HG03469 (cell line): ENCODE results near the gene IRF1.
"Not testable (repeated sequence)": the region's sequence is repeated elsewhere in the genome, so short reads cannot be mapped to it uniquely, and the experiment has no call there.

Source experiments
- ATAC-seq: cut with Tn5 transposase; IDR thresholded peaks from one replicate; pipeline ENCODE4 v1.9.1; 2021; ENCODE audit warnings: mild to moderate bottlenecking, moderate library complexity, moderate number of reproducible peaks; ENCODE audit not compliant: unreplicated experiment

Gene IRF1, protein sequence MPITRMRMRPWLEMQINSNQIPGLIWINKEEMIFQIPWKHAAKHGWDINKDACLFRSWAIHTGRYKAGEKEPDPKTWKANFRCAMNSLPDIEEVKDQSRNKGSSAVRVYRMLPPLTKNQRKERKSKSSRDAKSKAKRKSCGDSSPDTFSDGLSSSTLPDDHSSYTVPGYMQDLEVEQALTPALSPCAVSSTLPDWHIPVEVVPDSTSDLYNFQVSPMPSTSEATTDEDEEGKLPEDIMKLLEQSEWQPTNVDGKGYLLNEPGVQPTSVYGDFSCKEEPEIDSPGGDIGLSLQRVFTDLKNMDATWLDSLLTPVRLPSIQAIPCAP

GRCh38 chr5:132490484-132491367, at the start of gene IRF1:
Gene IRF1, minus strand, starts transcription at chr5:132490773. Its CDS starts 1,295 bp downstream, at chr5:132489478.
- ATAC-seq, result peak; percentile 75

DNA sequence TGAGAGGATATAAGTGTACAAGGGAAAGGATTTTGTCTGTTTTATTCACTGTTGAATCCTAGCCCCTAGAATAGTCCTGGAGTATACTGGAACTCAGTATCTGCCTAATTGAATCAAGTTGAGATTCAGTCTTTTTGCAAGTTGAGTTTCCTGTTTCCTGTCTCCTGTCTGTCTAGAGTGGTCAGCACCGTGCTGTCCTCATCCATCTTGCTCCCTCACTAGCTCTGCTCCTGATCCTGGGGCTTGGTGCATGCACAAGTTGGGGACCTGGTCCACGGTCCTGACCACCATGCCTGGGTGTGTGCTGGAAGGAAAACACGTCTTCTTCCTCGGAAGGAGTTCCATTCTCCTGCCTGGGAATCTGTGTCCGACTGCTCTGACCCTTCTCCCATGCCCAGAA, 49.6 kb upstream of the IRF1 start:
- ATAC-seq, result no peak

DNA sequence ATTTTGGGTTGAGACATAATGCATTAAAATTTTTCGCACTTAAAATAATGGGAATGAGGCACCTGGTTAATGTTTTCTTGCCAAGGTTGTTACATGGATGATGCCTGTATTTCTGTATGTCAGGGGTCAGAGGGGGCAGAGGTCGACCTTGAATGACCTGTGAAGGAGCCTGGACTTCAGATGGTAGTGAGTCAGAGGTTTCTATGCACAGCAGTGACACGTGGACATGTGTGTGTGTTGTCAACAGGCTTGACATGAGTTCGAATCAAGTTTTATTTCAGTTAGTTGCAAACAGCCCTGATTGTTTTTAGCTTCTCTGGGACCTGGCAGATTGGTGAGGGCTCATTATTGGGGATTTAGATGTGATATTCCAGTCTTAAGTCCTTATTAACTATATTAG, 49.1 kb upstream of the IRF1 start:
- no peak for ATAC-seq

- ATAC-seq, result no peak
Observed at GRCh38 chr5:132530946-132531345, 40.4 kb upstream of the IRF1 start.

DNA sequence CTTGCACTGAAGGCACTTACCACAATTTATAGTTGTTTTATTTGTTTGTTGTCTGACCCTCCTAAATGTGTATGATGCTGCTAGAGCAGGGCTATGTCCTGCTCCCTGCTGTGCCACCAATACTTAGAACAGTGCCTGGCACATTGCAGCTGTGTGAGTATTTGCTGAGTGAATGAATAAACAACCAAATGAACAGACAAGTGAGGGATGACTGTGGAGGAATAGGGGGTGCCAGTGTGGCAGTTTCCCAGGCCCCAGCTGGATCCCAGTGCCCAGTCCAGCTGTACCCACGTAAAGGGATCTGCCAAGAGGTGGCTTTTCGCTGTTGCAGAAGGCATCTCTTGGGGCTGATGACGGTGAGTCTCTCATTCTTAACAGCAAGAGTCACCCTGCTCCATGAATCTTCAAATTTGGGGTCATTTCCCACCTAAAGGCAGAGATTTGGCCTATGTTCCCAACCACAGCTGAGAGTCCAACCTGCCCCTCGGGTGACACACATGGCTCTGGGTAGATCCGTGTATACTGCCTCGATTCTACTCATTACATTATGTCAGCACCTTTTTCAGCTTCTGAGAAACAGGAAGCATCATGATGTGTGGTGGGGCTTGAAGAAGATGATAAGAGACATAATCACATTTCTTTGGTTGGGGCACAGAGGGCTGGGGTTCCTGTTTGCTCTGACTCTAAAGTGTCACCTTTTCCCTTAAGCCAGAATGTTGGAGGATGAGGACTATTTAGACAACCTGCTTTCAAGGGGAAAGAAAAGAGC, 38.5 kb upstream of the IRF1 start:
- ATAC-seq, result no peak

GRCh38 chr5:132528021-132528420, 37.4 kb upstream of the IRF1 start:
- no peak for ATAC-seq

DNA sequence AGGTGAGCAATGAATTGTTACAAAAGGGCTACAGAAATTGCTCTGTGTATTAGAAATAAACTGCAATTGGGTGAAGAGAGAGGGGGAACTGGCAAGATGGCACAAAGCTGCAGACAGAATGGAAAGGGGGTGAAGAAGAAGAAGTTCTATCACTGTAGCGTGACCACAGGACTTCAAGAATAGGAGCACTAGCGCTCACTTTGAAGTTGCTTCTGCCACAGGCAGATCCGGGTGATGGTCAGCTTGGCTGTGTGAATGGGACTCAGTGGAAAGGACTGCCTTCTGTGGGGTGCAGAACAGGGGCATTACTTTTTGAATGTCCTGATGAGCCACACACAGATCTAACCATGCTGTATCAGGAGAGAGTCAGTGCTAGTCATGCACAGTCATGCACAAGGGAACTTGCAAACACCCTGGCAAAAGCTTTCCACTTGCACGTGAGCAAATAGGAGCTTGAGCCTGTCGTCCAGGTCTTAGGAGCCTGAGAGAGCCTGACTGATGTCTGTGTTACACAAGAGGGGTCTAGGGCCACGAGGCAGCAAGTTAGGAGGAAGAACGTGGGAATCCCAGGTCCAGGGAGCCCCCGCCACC, 36.5 kb upstream of the IRF1 start:
- no peak for ATAC-seq

DNA sequence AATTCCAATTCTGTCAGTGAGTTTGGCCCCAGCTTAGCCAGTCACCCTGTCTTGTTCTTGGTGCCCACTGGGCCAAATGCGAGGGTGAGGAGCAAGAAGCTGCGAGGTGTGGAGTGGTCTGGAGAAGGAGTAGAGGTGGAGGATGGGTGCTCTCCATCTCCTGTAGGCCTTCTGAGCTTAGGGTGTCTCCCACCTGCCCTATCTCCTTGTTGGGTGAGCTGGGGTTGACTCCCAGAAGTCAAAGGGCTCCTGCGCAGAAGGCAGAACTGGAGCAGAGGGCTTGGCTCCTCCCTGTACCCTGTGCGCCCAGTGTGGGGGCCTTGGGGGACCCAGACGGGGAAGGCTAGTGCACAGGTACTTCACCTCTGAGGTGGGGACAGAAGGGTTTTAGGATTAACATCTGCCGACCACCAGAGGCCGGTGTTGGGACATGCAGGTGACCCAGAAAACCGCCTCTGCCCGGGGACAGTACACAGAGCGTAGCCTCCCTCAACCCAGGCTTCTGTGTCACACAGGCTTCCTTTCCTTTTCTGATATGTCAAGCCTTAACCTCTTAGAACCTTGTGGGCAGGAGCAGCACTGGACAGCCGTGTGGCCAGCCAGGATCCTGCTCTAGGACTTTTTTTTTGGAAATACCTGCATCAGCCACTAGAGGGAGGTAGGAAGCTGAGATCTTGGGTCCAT, 35.9 kb upstream of the IRF1 start:
- no peak for ATAC-seq

DNA sequence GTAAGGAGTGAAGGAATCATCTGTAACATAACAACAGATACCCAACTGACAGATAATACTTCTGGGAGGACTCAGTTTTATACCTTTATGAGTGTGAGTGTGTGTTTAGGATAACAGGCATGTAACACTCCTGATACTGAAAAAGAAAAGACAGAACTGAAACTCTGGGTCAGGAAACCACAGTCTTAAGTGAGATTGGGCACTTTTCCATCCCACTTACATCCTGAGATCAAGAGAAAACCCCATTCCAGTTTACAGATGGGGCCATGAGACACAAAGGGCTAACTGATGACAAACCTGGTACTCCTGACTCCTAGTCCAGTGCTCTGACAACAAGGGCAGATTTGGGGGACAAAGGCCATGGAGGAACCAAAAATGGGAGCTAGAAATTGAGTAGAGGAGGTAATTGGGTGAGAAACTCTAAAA, 34.7 kb upstream of the IRF1 start:
- peak; percentile 54 for ATAC-seq

- not testable (repeated sequence) for ATAC-seq
Observed at GRCh38 chr5:132524877-132525276, 34.3 kb upstream of the IRF1 start.

DNA sequence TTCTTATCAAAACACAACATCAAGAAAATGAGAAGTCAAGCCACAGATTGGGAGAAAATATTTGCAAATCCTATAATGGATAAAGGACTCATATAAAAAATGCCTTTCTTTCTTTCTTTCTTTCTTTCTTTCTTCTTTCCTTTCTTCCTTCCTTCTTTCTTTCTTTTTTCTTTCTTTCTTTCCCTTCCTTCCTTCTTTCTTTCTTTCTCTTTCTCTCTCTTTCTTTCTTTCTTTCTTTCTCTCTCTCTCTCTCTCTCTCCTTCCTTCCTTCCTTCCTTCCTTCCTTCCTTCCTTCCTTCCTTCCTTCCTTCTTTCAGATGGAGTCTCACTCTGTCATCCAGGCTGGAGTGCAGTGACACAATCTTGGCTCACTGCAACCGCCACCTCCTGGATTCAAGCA, 31.5 kb upstream of the IRF1 start:
- ATAC-seq, result not testable (repeated sequence)

DNA sequence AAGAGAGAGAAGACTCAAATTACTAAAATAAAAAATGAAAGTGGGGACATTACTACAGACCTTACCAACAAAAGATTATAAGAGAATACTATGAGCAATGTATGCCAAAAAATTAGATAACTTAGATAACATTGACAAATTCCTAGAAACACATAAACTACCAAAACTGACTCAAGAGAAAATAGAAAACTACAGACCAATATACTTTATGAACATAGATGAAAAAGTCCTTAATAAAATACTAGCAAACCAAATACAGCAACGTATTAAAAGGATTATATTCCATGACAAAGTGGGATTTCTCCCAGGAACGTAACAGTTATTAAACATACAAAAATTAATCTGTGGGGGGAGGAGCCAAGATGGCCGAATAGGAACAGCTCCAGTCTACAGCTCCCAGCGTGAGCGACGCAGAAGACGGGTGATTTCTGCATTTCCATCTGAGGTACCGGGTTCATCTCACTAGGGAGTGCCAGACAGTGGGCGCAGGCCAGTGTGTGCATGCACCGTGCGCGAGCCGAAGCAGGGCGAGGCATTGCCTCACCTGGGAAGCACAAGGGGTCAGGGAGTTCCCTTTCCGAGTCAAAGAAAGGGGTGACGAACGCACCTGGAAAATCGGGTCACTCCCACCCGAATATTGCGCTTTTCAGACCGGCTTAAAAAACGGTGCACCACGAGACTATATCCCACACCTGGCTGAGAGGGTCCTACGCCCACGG, 23.2 kb upstream of the IRF1 start:
- ATAC-seq, result not testable (repeated sequence)

DNA sequence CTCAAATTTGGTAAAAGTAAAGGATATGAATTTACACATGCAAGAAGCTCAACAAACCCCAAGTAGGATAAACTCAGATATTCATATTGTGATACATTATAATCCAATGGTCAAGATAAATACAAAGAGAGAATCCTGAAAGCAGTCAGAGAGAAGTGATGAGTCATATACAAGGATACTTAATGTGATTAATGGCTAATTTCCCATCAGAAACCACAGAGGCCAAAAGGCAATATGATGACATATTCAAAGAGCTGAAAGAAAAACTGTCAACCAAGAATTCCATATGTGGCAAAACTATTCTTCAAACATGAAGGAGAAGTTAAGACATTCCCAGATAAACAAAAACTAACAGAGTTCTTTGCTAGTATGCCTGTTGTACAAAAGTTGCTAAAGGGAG, 19.5 kb upstream of the IRF1 start:
- no peak for ATAC-seq

DNA sequence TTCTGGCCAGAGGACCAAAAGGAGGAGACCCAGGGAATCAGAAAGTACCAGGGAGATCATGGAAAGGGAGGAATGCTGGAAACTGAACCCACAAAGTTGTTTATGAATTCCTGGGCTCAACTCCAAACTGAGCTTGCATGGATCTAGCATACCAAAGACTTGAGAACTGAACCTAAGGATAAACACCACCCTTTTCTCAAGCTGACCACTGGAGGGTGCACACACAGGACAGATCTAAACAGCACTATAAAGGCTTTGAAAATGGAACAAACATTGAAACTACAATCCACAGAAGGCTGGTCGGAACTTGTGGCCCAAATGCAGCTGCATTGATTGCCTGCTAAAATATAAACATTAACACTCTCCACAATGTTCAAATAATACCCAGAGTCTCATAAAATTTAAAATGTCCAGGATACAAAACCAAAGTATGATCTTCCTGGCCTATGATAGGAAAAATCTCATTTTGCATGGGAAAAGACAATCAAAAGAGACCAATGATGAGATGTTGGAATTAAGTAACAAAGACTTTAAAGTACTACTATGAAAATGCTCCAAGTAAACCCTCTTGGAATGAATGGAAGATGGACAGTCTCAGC, 15.6 kb upstream of the IRF1 start:
- peak; percentile 70 for ATAC-seq

GRCh38 chr5:132505641-132506040, 15.1 kb upstream of the IRF1 start:
- ATAC-seq, result no peak

DNA sequence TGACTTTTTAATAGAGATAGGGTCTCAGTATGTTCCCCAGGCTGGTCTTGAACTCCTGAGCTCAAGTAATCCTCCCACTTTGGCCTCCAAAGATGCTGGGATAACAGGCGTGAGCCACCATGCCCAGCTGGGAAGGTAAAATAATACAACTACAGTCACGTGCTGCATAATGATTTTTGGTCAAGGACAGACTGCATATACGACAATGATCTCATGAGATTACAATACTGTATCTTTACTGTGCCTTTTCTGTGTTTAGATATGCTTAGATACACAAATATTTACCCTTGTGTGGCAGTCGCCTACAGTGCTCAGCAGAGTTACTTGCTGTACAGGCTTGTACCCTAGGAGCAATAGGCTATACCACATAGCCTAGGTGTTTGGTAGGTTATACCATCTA, 14.2 kb upstream of the IRF1 start:
- ATAC-seq, result no peak

GRCh38 chr5:132503244-132503643, 12.7 kb upstream of the IRF1 start:
- no peak for ATAC-seq

GRCh38 chr5:132501961-132502931, 11.7 kb upstream of the IRF1 start:
- no peak for ATAC-seq
